ENCODE measurements around the gene OR14A16. TPM values are rescaled to one million over a fixed set of nuclear protein-coding genes. Genes with fewer than 3 reads are reported as not detected.

The OR14A16 gene
- total RNA-seq, 2 donors from 2014 or later: not detected

GRCh38 chr1:247812637-247813036, 11.3 kb downstream of the OR14A16 start:
- intact Hi-C loops (cut with DNase I): no loop called here

DNA sequence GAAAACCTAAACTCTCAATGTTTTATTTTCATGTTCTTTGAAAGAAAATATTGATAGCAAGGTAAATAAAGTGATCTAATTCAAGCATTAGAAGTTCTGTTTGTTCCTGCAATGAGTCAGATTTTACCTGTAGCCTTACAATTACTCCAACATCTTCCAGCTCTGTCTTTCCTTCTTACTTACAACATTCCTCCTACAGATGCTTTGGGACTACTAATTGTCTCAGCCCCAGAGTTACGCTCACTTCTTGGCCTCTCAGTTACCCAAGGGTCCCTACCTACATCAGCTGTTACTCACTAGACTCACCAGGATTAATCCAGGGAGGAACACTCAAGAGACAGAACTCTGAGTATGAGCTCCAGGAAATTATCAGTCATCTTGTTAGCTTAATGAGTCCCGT, 26.4 kb downstream of the OR14A16 start:
- no peak for DNase-seq (ENCODE audit: low spot score)
- intact Hi-C loops (cut with DNase I): no loop called here

More at GRCh38 chr1:247812637-247813036, 11.3 kb downstream of the OR14A16 start:
- no peak for DNase-seq (ENCODE audit: low spot score)

DNA sequence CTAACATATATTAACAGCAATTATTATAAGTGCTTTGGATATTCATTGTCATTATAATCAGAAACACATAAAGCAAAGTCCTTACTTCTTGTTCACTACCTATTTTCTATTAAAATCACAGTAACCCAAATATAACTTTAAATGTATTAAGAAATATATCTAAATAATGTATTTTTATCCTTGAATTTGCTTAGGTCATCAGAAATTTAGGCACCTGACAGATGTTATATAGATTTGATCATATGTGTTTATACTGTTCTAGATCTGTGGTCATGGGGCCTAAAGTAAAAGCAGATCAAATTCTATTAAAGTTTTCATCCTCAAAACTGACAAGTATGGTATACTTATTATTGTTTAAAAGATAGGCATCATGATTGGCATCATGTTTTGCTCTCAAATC, 54.3 kb downstream of the OR14A16 start:
- intact Hi-C loops (cut with DNase I): no loop called here
- no peak for DNase-seq (ENCODE audit: low spot score)

Other genes with a start within 250 kb of the OR14A16 start
- gene OR2G2, start 235.8 kb downstream of the OR14A16 start, total RNA-seq: not detected
- gene OR2G3, start 218.5 kb downstream of the OR14A16 start, total RNA-seq: not detected
- gene OR13G1, start 144.4 kb downstream of the OR14A16 start, total RNA-seq: not detected
- not detected for gene OR6F1, start 107.5 kb downstream of the OR14A16 start, total RNA-seq
- not detected for gene OR14K1, start 85.5 kb downstream of the OR14A16 start, total RNA-seq
- gene OR14A2, start 76.0 kb downstream of the OR14A16 start, total RNA-seq: not detected
- gene OR1C1, start 63.6 kb downstream of the OR14A16 start, total RNA-seq: not detected
- gene OR11L1, start 17.8 kb upstream of the OR14A16 start, total RNA-seq: not detected
- 1 to 10 TPM; 1.4 to 4.1 TPM for gene TRIM58, start 33.1 kb upstream of the OR14A16 start, total RNA-seq
- 1 to 10 TPM in 1 of 2 donors, under 1 TPM in 1; 0.33 to 1.9 TPM for gene OR2W3, start 71.5 kb upstream of the OR14A16 start, total RNA-seq
- gene OR2T8, start 96.1 kb upstream of the OR14A16 start, total RNA-seq: not detected
- gene OR2AJ1, start 100.8 kb upstream of the OR14A16 start, total RNA-seq: not detected
- gene OR2L8, start 124.7 kb upstream of the OR14A16 start, total RNA-seq: not detected
- gene OR2AK2, start 141.1 kb upstream of the OR14A16 start, total RNA-seq: not detected
- gene OR2L5, start 189.5 kb upstream of the OR14A16 start, total RNA-seq: not detected
- gene OR2L2, start 206.0 kb upstream of the OR14A16 start, total RNA-seq: under 1 TPM; 0.09 to 0.10 TPM
- not detected for gene OR2L3, start 222.7 kb upstream of the OR14A16 start, total RNA-seq

Measured in posterior vena cava (tissue), 2 donors.